SH-SY5Y (cell line): Measurements from ENCODE around the gene ZACN.

Source experiments
- GATA2 ChIP-seq: IDR thresholded peaks from 2 replicates; pipeline ENCODE4 v1.6.1; 2011; ENCODE audit warnings: mild to moderate bottlenecking, low read depth, low read length
- GATA3 ChIP-seq: IDR thresholded peaks from 2 replicates; pipeline ENCODE4 v1.6.1; 2011; ENCODE audit warnings: low read depth, mild to moderate bottlenecking, low read length, moderate library complexity

GRCh38 chr17:76050538-76051467, 28.2 kb upstream of the ZACN start:
- TF ChIP-seq GATA2, result no peak
- no peak for TF ChIP-seq GATA3
